B cell (primary cell): ENCODE measurements around the gene PRSS16. TPM values are rescaled to one million over a fixed set of nuclear protein-coding genes. Genes with fewer than 3 reads are reported as not detected.
A peak's percentile ranks its signal among the peaks of the same experiment; 100 is the strongest.

Experiments
- ATAC-seq: fragments of 200-7000 bp; cut with Tn5 transposase; one replicate; pipeline ENCODE4 v1.10.0; 2021; ENCODE audit warnings: low read depth, mild to moderate bottlenecking, moderate number of reproducible peaks, moderate library complexity
- CTCF ChIA-PET: fragments of 350-600 bp; sonication (Branson Sonifier 250); formaldehyde crosslinking; loops from one replicate; lab custom pipeline; 2021; ENCODE audit warnings: antibody characterized with exemption, inconsistent platforms; lab: Charles Lee
- POLR2A ChIA-PET: fragments of 350-600 bp; sonication (Branson Sonifier 250); formaldehyde crosslinking; loops from one replicate; lab custom pipeline; 2021; ENCODE audit warnings: antibody characterized with exemption; lab: Charles Lee
- DNase-seq: peaks from one replicate; pipeline ENCODE4 v3.0.0; 2013
- H2AFZ ChIP-seq: 2 replicates; pipeline ENCODE4 v1.6.1; 2012; ENCODE audit warnings: mild to moderate bottlenecking, low read depth, low read length; ENCODE audit not compliant: insufficient read depth, poor library complexity, severe bottlenecking
- H3K27ac ChIP-seq, 2 donors: 1 replicate in 1 of 2; 2 replicates in 1 of 2; pipeline ENCODE4 v1.5.1; 2012 to 2013; ENCODE audit warnings: low read length in 2 of 2, mild to moderate bottlenecking in 2 of 2, moderate library complexity in 1 of 2
- H3K27me3 ChIP-seq, 4 experiments: fragments of 200-600 bp in 1 of 4; sonication (generic) in 1 of 4; replicated peaks in 1 of 4; 1 replicate in 2 of 4; 2 replicates in 2 of 4; pipeline versions ENCODE4 v1.6.1 to v1.7.0; 2013 to 2016; ENCODE audit warnings: low read length in 3 of 4, mild to moderate bottlenecking in 2 of 4, mixed read lengths in 1 of 4, moderate library complexity in 1 of 4; ENCODE audit not compliant: insufficient read depth in 4 of 4, control insufficient read depth in 3 of 4; ENCODE audit errors: control extremely low read depth in 1 of 4
- H3K36me3 ChIP-seq, 2 experiments: replicated peaks in 1 of 2; 1 replicate in 1 of 2; 2 replicates in 1 of 2; pipeline versions ENCODE4 v1.6.1 to v1.7.1; 2013; ENCODE audit warnings: low read length in 1 of 2; ENCODE audit not compliant: insufficient read depth in 2 of 2, control insufficient read depth in 1 of 2; ENCODE audit errors: control extremely low read depth in 1 of 2, extremely low read depth in 1 of 2
- H3K4me1 ChIP-seq, 2 donors: fragments of 200-600 bp in 1 of 2; sonication (generic) in 1 of 2; 1 replicate in 1 of 2; 2 replicates in 1 of 2; pipeline versions ENCODE4 v1.5.1 to v1.6.1; 2013 to 2017; ENCODE audit warnings: low read length in 2 of 2; ENCODE audit not compliant: control insufficient read depth in 2 of 2, insufficient read depth in 2 of 2
- H3K4me2 ChIP-seq: replicated peaks from 2 replicates; pipeline ENCODE3; 2012; ENCODE audit warnings: mild to moderate bottlenecking, low read depth, low read length; ENCODE audit not compliant: poor library complexity, severe bottlenecking
- H3K4me3 ChIP-seq, 5 experiments: fragments of 200-600 bp in 1 of 5; sonication (generic) in 1 of 5; 1 replicate in 3 of 5; 2 replicates in 2 of 5; pipeline versions ENCODE4 v1.5.1 to v1.7.0; 2011 to 2016; ENCODE audit warnings: low read length in 4 of 5, mild to moderate bottlenecking in 4 of 5, low read depth in 2 of 5, control low read depth in 1 of 5, moderate library complexity in 1 of 5; ENCODE audit not compliant: insufficient read depth in 1 of 5; ENCODE audit errors: control extremely low read depth in 1 of 5, extremely low read depth in 1 of 5
- H3K79me2 ChIP-seq: fragments of 200-600 bp; sonication (generic); one replicate; pipeline ENCODE4 v1.6.0; 2016; ENCODE audit warnings: low read length; ENCODE audit not compliant: control insufficient read depth, insufficient read depth
- H3K9ac ChIP-seq: fragments of 200-600 bp; sonication (generic); 2 replicates; pipeline ENCODE4 v1.6.1; 2017; ENCODE audit warnings: mild to moderate bottlenecking, low read length, moderate library complexity
- H3K9me3 ChIP-seq, 3 donors: one replicate each; pipeline versions ENCODE4 v1.6.1 to v1.7.1; 2013; ENCODE audit warnings: low read length in 2 of 3; ENCODE audit not compliant: control insufficient read depth in 2 of 3, insufficient read depth in 1 of 3; ENCODE audit errors: control extremely low read depth in 1 of 3
- H4K20me1 ChIP-seq: 2 replicates; pipeline ENCODE4 v1.6.0; 2012; ENCODE audit warnings: mild to moderate bottlenecking, low read length; ENCODE audit not compliant: insufficient read depth, control insufficient read depth, poor library complexity, severe bottlenecking
- H3K27ac Mint-ChIP-seq: one replicate; pipeline ENCODE4 v1.8.0; 2021; ENCODE audit warnings: mixed read lengths
- H3K27me3 Mint-ChIP-seq: one replicate; pipeline ENCODE4 v1.8.0; 2021; ENCODE audit warnings: mixed read lengths
- H3K4me1 Mint-ChIP-seq: one replicate; pipeline ENCODE4 v1.8.0; 2021; ENCODE audit warnings: mixed read lengths
- H3K4me3 Mint-ChIP-seq: one replicate; pipeline ENCODE4 v1.8.0; 2021; ENCODE audit warnings: mixed read lengths
- H3K9me3 Mint-ChIP-seq: one replicate; pipeline ENCODE4 v1.8.0; 2022; ENCODE audit warnings: mixed read lengths; ENCODE audit not compliant: insufficient read depth
- EZH2 ChIP-seq: IDR thresholded peaks from 2 replicates; pipeline ENCODE4 v1.6.1; 2012; ENCODE audit warnings: borderline replicate concordance, low read depth, mild to moderate bottlenecking, moderate library complexity, low read length; ENCODE audit not compliant: insufficient read depth, poor library complexity, severe bottlenecking
- WGBS: methylation state at CpG from one replicate; pipeline ENCODE4 v1.1.5; 2013; ENCODE audit warnings: missing lambda C conversion rate; ENCODE audit not compliant: insufficient coverage; 5-methylcytosine and 5-hydroxymethylcytosine counted together
- intact Hi-C: fragments of 100-400 bp; cut with micrococcal nuclease; formaldehyde crosslinking; loops from one replicate; pipeline ENCODE4 v1.10.0; 2022
- polyA plus RNA-seq: library from polyadenylated mRNA; depleted of rRNA; stranded (reverse); fragments of >200 nt; gene quantifications from 2 replicates; pipeline ENCODE4 v1.2.3, GENCODE V29; 2012
- total RNA-seq, 2 donors: library from RNA; stranded (reverse); fragments of 120-200 nt in 1 of 2; gene quantifications; 1 replicate in 1 of 2; 2 replicates in 1 of 2; pipeline versions ENCODE4 v1.2.3 to v1.2.4, GENCODE V29; 2013 to 2022
- TF ChIP-seq, protein P1 (sequence below): fragments of 200-600 bp; IDR thresholded peaks from one replicate; pipeline ENCODE4 v1.8.0; 2022; ENCODE audit warnings: antibody characterized with exemption, mild to moderate bottlenecking

Gene PRSS16
- total and polyA plus RNA-seq, 2 donors (not counting 1 experiment from before 2014, with no cell fraction given), result 1.3 to 2.4 TPM

DNA sequence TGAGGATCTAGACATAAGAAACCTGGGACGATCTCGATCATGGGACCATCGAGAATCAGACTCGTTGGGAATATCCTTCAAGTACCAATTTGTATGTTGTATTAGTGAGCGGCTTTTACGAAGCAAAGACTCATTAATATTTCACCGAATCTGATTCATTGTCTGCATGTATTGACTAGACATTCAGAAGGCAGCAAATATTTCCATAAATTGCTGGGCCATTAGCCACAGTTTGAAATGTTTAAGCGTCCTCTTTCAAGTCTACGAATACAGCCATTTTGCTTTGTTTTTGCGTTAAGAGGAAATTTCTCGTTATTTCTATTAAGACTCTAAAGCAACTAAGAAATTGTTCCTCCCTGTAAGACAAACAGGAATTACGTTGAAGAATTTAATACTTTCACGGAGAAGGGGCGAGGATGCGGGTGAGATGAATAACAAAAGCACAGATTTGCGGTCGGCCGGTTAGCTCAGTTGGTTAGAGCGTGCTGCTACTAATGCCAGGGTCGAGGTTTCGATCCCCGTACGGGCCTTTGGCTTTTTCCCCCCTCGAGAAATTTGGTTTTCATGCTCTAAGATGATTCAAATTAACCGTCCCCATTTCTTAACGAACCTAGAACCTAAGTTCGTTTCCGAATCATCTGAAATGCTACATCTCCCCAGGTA is 46.1 kb downstream of the PRSS16 start:
- Histone ChIP-seq H3K4me2 (no peak overlapping the region), H3K27ac (no peak overlapping the region), H4K20me1 (no peaks in the 10 kb centered on the region), H3K36me3 (no peaks in the 10 kb centered on the region), H3K79me2 (no peaks in the 10 kb centered on the region), H3K4me1 (peaks cover 0 to 2% of the 10 kb centered on the region in 2 donors), H2AFZ (no peak overlapping the region), H3K4me3 (peak overlapping the region in 1 of 5 experiments; percentile 8), H3K9ac (no peak overlapping the region), H3K9me3 (peaks cover 7 to 53% (median 40%) of the 10 kb centered on the region in 3 donors), H3K27me3 (peaks cover 2 to 92% (median 83%) of the 10 kb centered on the region in 4 experiments)
- CTCF ChIA-PET, result no interaction called here
- Mint-ChIP-seq H3K27me3 (peaks cover 87% of the 10 kb centered on the region), H3K9me3 (peaks cover 16% of the 10 kb centered on the region), H3K4me3 (no peak overlapping the region), H3K4me1 (no peaks in the 10 kb centered on the region), H3K27ac (no peak overlapping the region)
- DNase-seq (no peak), ATAC-seq (no peak)
- POLR2A ChIA-PET, result no interaction called here
- WGBS, result 10% methylated on average over 13 of the region's 28 CpGs
- intact Hi-C loops, result loop anchor here (5.0 to 10.0 kb wide), 3 partner anchors 259 to 1491 kb away; no protein-coding TSS in a partner anchor
- TF ChIP-seq, protein P1, sequence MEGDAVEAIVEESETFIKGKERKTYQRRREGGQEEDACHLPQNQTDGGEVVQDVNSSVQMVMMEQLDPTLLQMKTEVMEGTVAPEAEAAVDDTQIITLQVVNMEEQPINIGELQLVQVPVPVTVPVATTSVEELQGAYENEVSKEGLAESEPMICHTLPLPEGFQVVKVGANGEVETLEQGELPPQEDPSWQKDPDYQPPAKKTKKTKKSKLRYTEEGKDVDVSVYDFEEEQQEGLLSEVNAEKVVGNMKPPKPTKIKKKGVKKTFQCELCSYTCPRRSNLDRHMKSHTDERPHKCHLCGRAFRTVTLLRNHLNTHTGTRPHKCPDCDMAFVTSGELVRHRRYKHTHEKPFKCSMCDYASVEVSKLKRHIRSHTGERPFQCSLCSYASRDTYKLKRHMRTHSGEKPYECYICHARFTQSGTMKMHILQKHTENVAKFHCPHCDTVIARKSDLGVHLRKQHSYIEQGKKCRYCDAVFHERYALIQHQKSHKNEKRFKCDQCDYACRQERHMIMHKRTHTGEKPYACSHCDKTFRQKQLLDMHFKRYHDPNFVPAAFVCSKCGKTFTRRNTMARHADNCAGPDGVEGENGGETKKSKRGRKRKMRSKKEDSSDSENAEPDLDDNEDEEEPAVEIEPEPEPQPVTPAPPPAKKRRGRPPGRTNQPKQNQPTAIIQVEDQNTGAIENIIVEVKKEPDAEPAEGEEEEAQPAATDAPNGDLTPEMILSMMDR, result no peak
- TF ChIP-seq EZH2, result no peak

DNA sequence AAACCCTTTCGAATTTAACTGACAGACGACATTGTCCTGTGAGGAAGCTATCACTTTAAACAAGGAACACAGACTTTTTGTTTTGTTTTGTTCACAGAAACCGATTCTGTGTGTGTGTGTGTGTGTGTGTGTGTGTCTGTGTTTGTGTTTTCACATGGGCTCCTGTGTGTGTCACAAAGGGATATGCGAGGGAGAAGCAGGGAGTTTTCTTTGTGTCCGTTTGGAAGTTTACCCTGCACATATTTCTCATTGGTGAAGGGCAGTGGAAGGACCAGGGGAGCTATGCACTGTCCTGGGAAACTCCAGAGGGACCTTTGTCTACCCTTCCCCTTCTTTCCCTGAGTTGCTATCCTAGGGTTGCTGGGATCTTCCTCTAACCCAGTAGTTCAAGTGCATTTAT is 46.9 kb downstream of the PRSS16 start:
- peaks cover 2 to 84% (median 76%) of the 10 kb centered on the region in 4 experiments for H3K27me3 ChIP-seq
- no peaks in the 10 kb centered on the region for H3K36me3 ChIP-seq
- CTCF ChIA-PET, result interaction anchor here (1.0 kb wide), 1 partner anchor 600 kb away, joined by 3 read pairs; no protein-coding TSS in a partner anchor
- H3K4me1 ChIP-seq, result no peaks in the 10 kb centered on the region
- H2AFZ ChIP-seq, result no peak overlapping the region
- H3K9ac ChIP-seq, result no peak overlapping the region
- H3K9me3 ChIP-seq, result peaks cover 6 to 48% (median 37%) of the 10 kb centered on the region in 3 donors
- intact Hi-C loops, result loop anchor here (5.0 to 10.0 kb wide), 3 partner anchors 258 to 1490 kb away; no protein-coding TSS in a partner anchor
- H3K9me3 Mint-ChIP-seq, result peaks cover 16% of the 10 kb centered on the region
- H3K27ac Mint-ChIP-seq, result no peak overlapping the region
- no peak overlapping the region for H3K4me2 ChIP-seq
- DNase-seq, result no peak
- H3K4me3 Mint-ChIP-seq, result no peak overlapping the region
- H3K4me3 ChIP-seq, result no peak overlapping the region
- POLR2A ChIA-PET, result interaction anchor here (0.6 kb wide), 1 partner anchor 184 kb away, joined by 8 read pairs; no protein-coding TSS in a partner anchor
- no peaks in the 10 kb centered on the region for H3K79me2 ChIP-seq
- ATAC-seq, result no peak
- no peaks in the 10 kb centered on the region for H4K20me1 ChIP-seq
- no peaks in the 10 kb centered on the region for H3K4me1 Mint-ChIP-seq
- 0% methylated on average over 1 of the region's 5 CpGs for WGBS
- TF ChIP-seq EZH2, result no peak
- TF ChIP-seq, protein P1, result no peak
- no peak overlapping the region for H3K27ac ChIP-seq
- H3K27me3 Mint-ChIP-seq, result peaks cover 87% of the 10 kb centered on the region
